Measurements from ENCODE around the gene SULT4A1. TPM values are rescaled to one million over a fixed set of nuclear protein-coding genes. Genes with fewer than 3 reads are reported as not detected.

The SULT4A1 gene
- total RNA-seq, 2 donors from 2014 or later: 0.26 TPM; not detected in 1

GRCh38 chr22:43829904-43830851 is 32.1 kb downstream of the SULT4A1 start:
- Histone ChIP-seq H3K9me3 (no peaks in the 10 kb centered on the region), H3K4me3 (no peak overlapping the region), H3K27me3 (no peaks in the 10 kb centered on the region), H3K27ac (no peak overlapping the region), H3K4me1 (no peaks in the 10 kb centered on the region), H3K36me3 (replicated peaks in 1 of 2; ENCODE audit: insufficient read depth in 1 of 2, low read depth in 2 of 2) (no peaks in the 10 kb centered on the region)
- peak in 1 of 4 donors; percentile 32 for DNase-seq
- ATAC-seq: peak; percentile 36
- TF ChIP-seq POLR2A (IDR thresholded peaks at IDR 0.05): no peak
- TF ChIP-seq, protein P1, sequence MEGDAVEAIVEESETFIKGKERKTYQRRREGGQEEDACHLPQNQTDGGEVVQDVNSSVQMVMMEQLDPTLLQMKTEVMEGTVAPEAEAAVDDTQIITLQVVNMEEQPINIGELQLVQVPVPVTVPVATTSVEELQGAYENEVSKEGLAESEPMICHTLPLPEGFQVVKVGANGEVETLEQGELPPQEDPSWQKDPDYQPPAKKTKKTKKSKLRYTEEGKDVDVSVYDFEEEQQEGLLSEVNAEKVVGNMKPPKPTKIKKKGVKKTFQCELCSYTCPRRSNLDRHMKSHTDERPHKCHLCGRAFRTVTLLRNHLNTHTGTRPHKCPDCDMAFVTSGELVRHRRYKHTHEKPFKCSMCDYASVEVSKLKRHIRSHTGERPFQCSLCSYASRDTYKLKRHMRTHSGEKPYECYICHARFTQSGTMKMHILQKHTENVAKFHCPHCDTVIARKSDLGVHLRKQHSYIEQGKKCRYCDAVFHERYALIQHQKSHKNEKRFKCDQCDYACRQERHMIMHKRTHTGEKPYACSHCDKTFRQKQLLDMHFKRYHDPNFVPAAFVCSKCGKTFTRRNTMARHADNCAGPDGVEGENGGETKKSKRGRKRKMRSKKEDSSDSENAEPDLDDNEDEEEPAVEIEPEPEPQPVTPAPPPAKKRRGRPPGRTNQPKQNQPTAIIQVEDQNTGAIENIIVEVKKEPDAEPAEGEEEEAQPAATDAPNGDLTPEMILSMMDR (IDR thresholded peaks at IDR 0.05): no peak
- 60 to 66% methylated on average over 23 to 33 of the region's 33 CpGs for WGBS, 2 donors
- intact Hi-C loops (cut with DNase I): loop anchor here (5.0 kb wide), 1 partner anchor 438 kb away; no protein-coding TSS in a partner anchor

GRCh38 chr22:43828998-43829782 is 33.1 kb downstream of the SULT4A1 start:
- DNase-seq (peak in 2 of 4 donors; percentile 15 to 32), ATAC-seq (peak; percentile 22)
- Histone ChIP-seq H3K9me3 (no peaks in the 10 kb centered on the region), H3K27ac (no peak overlapping the region), H3K4me1 (peaks cover 2% of the 10 kb centered on the region), H3K4me3 (no peak overlapping the region), H3K27me3 (no peaks in the 10 kb centered on the region), H3K36me3 (replicated peaks in 1 of 2; ENCODE audit: insufficient read depth in 1 of 2, low read depth in 2 of 2) (no peaks in the 10 kb centered on the region)
- intact Hi-C loops (cut with DNase I): loop anchor here (5.0 kb wide), 1 partner anchor 437 kb away; no protein-coding TSS in a partner anchor
- no peak for TF ChIP-seq POLR2A (IDR thresholded peaks at IDR 0.05)
- 44 to 52% methylated on average over 20 of the region's 20 CpGs for WGBS, 2 donors

GRCh38 chr22:43828725-43828997 is 33.7 kb downstream of the SULT4A1 start:
- intact Hi-C loops (cut with DNase I): loop anchor here (5.0 kb wide), 1 partner anchor 436 kb away; no protein-coding TSS in a partner anchor
- H3K27me3 ChIP-seq: no peaks in the 10 kb centered on the region
- TF ChIP-seq POLR2A (IDR thresholded peaks at IDR 0.05): no peak
- TF ChIP-seq, protein P1 (IDR thresholded peaks at IDR 0.05): no peak
- H3K27ac ChIP-seq: no peak overlapping the region
- WGBS, 2 donors: 68% methylated on average over 5 to 6 of the region's 6 CpGs
- no peaks in the 10 kb centered on the region for H3K9me3 ChIP-seq
- peaks cover 7% of the 10 kb centered on the region for H3K4me1 ChIP-seq
- ATAC-seq: no peak
- no peak overlapping the region for H3K4me3 ChIP-seq
- no peaks in the 10 kb centered on the region for H3K36me3 ChIP-seq (replicated peaks in 1 of 2; ENCODE audit: insufficient read depth in 1 of 2, low read depth in 2 of 2)
- no peak for DNase-seq

GRCh38 chr22:43827926-43828724 is 34.2 kb downstream of the SULT4A1 start:
- ATAC-seq: no peak
- Histone ChIP-seq H3K4me1 (peaks cover 13% of the 10 kb centered on the region), H3K4me3 (no peak overlapping the region), H3K36me3 (replicated peaks in 1 of 2; ENCODE audit: insufficient read depth in 1 of 2, low read depth in 2 of 2) (no peaks in the 10 kb centered on the region), H3K27me3 (no peaks in the 10 kb centered on the region), H3K9me3 (no peaks in the 10 kb centered on the region), H3K27ac (no peak overlapping the region)
- TF ChIP-seq POLR2A (IDR thresholded peaks at IDR 0.05): no peak
- TF ChIP-seq, protein P1 (IDR thresholded peaks at IDR 0.05): no peak
- intact Hi-C loops (cut with DNase I): loop anchor here (5.0 kb wide), 1 partner anchor 436 kb away; no protein-coding TSS in a partner anchor
- 76 to 77% methylated on average over 14 to 16 of the region's 16 CpGs for WGBS, 2 donors
- DNase-seq: no peak

All from body of pancreas (tissue), 4 donors.